A549 (cell line): ENCODE measurements around the gene FCHSD1. TPM values are rescaled to one million over a fixed set of nuclear protein-coding genes. Genes with fewer than 3 reads are reported as not detected.

Experiments
- ATAC-seq, 2 experiments: fragments of 200-7000 bp in 1 of 2; fragments of >200 bp in 1 of 2; cut with Nextera tagmentation in 1 of 2; cut with Tn5 transposase in 1 of 2; 3 replicates each; pipeline versions ENCODE4 v1.8.0 to v1.9.1; 2018 to 2020; ENCODE audit warnings: mild to moderate bottlenecking in 1 of 2, moderate library complexity in 1 of 2
- CTCF ChIA-PET: fragments of 300-600 bp; sonication (Branson Sonifier 250); formaldehyde crosslinking; extraction: SDS; loops from one replicate; lab custom pipeline; 2021; ENCODE audit warnings: antibody characterized with exemption, inconsistent platforms; lab: Yijun Ruan, JAX
- POLR2A ChIA-PET: fragments of 350-600 bp; formaldehyde crosslinking; extraction: SDS; loops from one replicate; lab custom pipeline; 2021; ENCODE audit warnings: antibody characterized with exemption, inconsistent platforms; lab: Yijun Ruan, JAX
- DNase-seq, 2 experiments: peaks; one replicate each; pipeline versions ENCODE4 v3.0.0 to v3.0.0-alpha.2; 2011 to 2016; ENCODE audit warnings: low read depth in 1 of 2, low spot score in 1 of 2
- FAIRE-seq: peaks from 2 replicates; lab custom pipeline; 2011; peaks lifted over from hg19 to GRCh38; lab: Jason Lieb, UNC
- H3K27ac ChIP-seq, 2 experiments: fragments of >200 bp; sonication (Bioruptor Twin); formaldehyde crosslinking; 3 replicates each; pipeline ENCODE4 v1.5.1; 2016 to 2017
- H3K4me1 ChIP-seq: fragments of >200 bp; sonication (Bioruptor Twin); formaldehyde crosslinking; 3 replicates; pipeline ENCODE4 v1.6.1; 2016
- H3K4me2 ChIP-seq: fragments of >200 bp; sonication (Bioruptor Twin); formaldehyde crosslinking; 3 replicates; pipeline ENCODE4 v1.6.1; 2016
- H3K4me3 ChIP-seq: fragments of >200 bp; sonication (Bioruptor Twin); formaldehyde crosslinking; 3 replicates; pipeline ENCODE4 v1.5.1; 2016
- H3K9me3 ChIP-seq: fragments of >200 bp; sonication (Bioruptor Twin); formaldehyde crosslinking; 3 replicates; pipeline ENCODE4 v1.6.1; 2016
- CHD4 ChIP-seq: fragments of 200-600 bp; sonication (generic); IDR thresholded peaks from 2 replicates; pipeline ENCODE4 v1.6.1; 2016; ENCODE audit warnings: antibody characterized with exemption, mild to moderate bottlenecking, borderline replicate concordance
- EHF ChIP-seq: fragments of 250-450 bp; sonication (Bioruptor Pico); IDR thresholded peaks from 2 replicates; pipeline ENCODE4 v1.5.0; 2020; ENCODE audit warnings: mild to moderate bottlenecking
- FOSL2 ChIP-seq, 2 experiments: fragments of 450-650 bp in 1 of 2; fragments of >200 bp in 1 of 2; sonication (Bioruptor Twin) in 1 of 2; formaldehyde crosslinking; IDR thresholded peaks; 2 replicates each; pipeline versions ENCODE4 v1.5.0 to v1.6.1; 2016 to 2020; ENCODE audit warnings: mild to moderate bottlenecking in 1 of 2, moderate library complexity in 1 of 2
- HDAC2 ChIP-seq: fragments of 200-600 bp; sonication (generic); IDR thresholded peaks from 2 replicates; pipeline ENCODE4 v1.6.1; 2016
- HOXB5 ChIP-seq: fragments of 250-450 bp; sonication (Bioruptor Pico); IDR thresholded peaks from 2 replicates; pipeline ENCODE4 v1.5.0; 2020; ENCODE audit warnings: mild to moderate bottlenecking, moderate library complexity
- JUN ChIP-seq, 2 experiments: fragments of >200 bp; sonication (Bioruptor Twin); formaldehyde crosslinking; IDR thresholded peaks; 2 replicates in 1 of 2; 3 replicates in 1 of 2; pipeline ENCODE4 v1.6.1; 2016 to 2017
- MAFK ChIP-seq: fragments of 450-650 bp; IDR thresholded peaks from 2 replicates; pipeline ENCODE4 v1.6.1; 2014; ENCODE audit not compliant: partially characterized antibody
- MYC ChIP-seq: IDR thresholded peaks from 2 replicates; pipeline ENCODE4 v1.6.1; 2012; ENCODE audit warnings: mild to moderate bottlenecking, inconsistent platforms, low read length, improper control_type of control experiment, borderline replicate concordance
- NPAS2 ChIP-seq: fragments of 250-450 bp; sonication (Bioruptor Pico); IDR thresholded peaks from 2 replicates; pipeline ENCODE4 v1.8.0; 2022; ENCODE audit warnings: mild to moderate bottlenecking, moderate library complexity, borderline replicate concordance
- PHF8 ChIP-seq: fragments of 200-600 bp; sonication (generic); IDR thresholded peaks from 2 replicates; pipeline ENCODE4 v1.6.1; 2016; ENCODE audit warnings: low read depth, mild to moderate bottlenecking, antibody characterized with exemption, moderate library complexity, borderline replicate concordance
- POLR2A ChIP-seq: IDR thresholded peaks from 2 replicates; pipeline ENCODE4 v1.6.1; 2012; ENCODE audit warnings: mild to moderate bottlenecking, low read length
- RAD21 ChIP-seq, 2 experiments: fragments of >200 bp in 1 of 2; sonication (Bioruptor Twin) in 1 of 2; formaldehyde crosslinking in 1 of 2; IDR thresholded peaks in 1 of 2; conservative IDR thresholded peaks in 1 of 2; 2 replicates in 1 of 2; 3 replicates in 1 of 2; pipeline ENCODE4 v1.6.1; 2012 to 2018; ENCODE audit warnings: inconsistent platforms in 1 of 2
- SMC3 ChIP-seq: fragments of >200 bp; sonication (Bioruptor Twin); formaldehyde crosslinking; IDR thresholded peaks from 3 replicates; pipeline ENCODE4 v1.6.1; 2018; ENCODE audit warnings: inconsistent platforms
- TP53 ChIP-seq: fragments of 250-450 bp; sonication (Bioruptor Pico); IDR thresholded peaks from 2 replicates; pipeline ENCODE4 v1.5.0; 2021; ENCODE audit warnings: mild to moderate bottlenecking, moderate library complexity
- ZFP36 ChIP-seq: fragments of 450-650 bp; IDR thresholded peaks from 2 replicates; pipeline ENCODE4 v1.6.1; 2014; ENCODE audit warnings: borderline replicate concordance; ENCODE audit not compliant: partially characterized antibody
- WGBS: methylation state at CpG from one replicate; pipeline ENCODE4 v1.1.6; 2017; ENCODE audit errors: missing lambda C conversion rate; 5-methylcytosine and 5-hydroxymethylcytosine counted together
- polyA plus RNA-seq, 4 experiments: library from polyadenylated mRNA; depleted of rRNA in 3 of 4; stranded (reverse); fragments of >200 nt; fragmentation: RNase III in 1 of 4; extraction: RNeasy Plus Mini Kit Qiagen cat#74134 plus additional on column Dnase treatment in 1 of 4; gene quantifications; 2 replicates in 3 of 4; 3 replicates in 1 of 4; pipeline ENCODE4 v1.2.3, GENCODE V29; 2011 to 2017
- TF ChIP-seq, protein P1 (sequence below): IDR thresholded peaks from 2 replicates; pipeline ENCODE4 v1.6.1; 2012
- TF ChIP-seq, protein P2 (sequence below): fragments of >200 bp; sonication (Bioruptor Twin); formaldehyde crosslinking; IDR thresholded peaks from 3 replicates; pipeline ENCODE4 v1.5.1; 2016
- TF ChIP-seq, protein P3 (sequence below): fragments of >200 bp; sonication (Bioruptor Twin); formaldehyde crosslinking; IDR thresholded peaks from 3 replicates; pipeline ENCODE4 v1.6.1; 2016
- TF ChIP-seq, protein P4 (sequence below): fragments of 250-450 bp; sonication (Bioruptor Pico); IDR thresholded peaks from 2 replicates; pipeline ENCODE4 v1.5.0; 2021; ENCODE audit warnings: mild to moderate bottlenecking, moderate library complexity, borderline replicate concordance

Gene FCHSD1
- polyA plus RNA-seq, 2 of the 4 experiments (the other 2 are of a cell fraction), result 12.2 to 14.5 TPM

DNA sequence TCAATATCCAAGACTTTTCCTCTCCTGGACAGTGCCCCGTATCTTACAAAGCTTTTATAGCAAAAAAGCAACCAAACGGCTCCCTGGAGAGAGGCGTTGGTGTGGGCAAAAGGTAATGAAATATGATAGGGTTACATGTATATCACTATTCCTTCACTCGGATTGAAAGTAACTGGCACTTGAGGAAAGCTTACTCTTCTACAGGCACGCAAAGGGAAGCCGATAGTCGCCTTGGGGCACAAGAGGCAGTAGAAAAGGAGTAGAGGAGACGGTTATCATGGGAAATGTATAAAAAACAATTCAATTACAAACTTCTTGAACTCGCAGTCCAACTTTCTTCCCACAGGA, 33.6 kb downstream of the FCHSD1 start:
- DNase-seq, result no peak
- Histone ChIP-seq H3K4me2 (peak overlapping the region; percentile 74), H3K27ac (peak overlapping the region; percentile 95 to 98; a peak in 5 of 6 replicates), H3K4me1 (peaks cover 23% of the 10 kb centered on the region), H3K4me3 (peak overlapping the region; percentile 99), H3K9me3 (no peaks in the 10 kb centered on the region)
- no peak for TF ChIP-seq MAFK
- no peak for TF ChIP-seq HOXB5
- TF ChIP-seq EHF, result no peak
- no peak for TF ChIP-seq HDAC2
- no peak for TF ChIP-seq NPAS2 (CRISPR knock-in tag)
- no peak for TF ChIP-seq SMC3
- TF ChIP-seq MYC, result no peak
- TF ChIP-seq, protein P1, sequence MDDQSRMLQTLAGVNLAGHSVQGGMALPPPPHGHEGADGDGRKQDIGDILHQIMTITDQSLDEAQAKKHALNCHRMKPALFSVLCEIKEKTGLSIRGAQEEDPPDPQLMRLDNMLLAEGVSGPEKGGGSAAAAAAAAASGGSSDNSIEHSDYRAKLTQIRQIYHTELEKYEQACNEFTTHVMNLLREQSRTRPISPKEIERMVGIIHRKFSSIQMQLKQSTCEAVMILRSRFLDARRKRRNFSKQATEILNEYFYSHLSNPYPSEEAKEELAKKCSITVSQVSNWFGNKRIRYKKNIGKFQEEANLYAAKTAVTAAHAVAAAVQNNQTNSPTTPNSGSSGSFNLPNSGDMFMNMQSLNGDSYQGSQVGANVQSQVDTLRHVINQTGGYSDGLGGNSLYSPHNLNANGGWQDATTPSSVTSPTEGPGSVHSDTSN, result no peak
- TF ChIP-seq, protein P2, sequence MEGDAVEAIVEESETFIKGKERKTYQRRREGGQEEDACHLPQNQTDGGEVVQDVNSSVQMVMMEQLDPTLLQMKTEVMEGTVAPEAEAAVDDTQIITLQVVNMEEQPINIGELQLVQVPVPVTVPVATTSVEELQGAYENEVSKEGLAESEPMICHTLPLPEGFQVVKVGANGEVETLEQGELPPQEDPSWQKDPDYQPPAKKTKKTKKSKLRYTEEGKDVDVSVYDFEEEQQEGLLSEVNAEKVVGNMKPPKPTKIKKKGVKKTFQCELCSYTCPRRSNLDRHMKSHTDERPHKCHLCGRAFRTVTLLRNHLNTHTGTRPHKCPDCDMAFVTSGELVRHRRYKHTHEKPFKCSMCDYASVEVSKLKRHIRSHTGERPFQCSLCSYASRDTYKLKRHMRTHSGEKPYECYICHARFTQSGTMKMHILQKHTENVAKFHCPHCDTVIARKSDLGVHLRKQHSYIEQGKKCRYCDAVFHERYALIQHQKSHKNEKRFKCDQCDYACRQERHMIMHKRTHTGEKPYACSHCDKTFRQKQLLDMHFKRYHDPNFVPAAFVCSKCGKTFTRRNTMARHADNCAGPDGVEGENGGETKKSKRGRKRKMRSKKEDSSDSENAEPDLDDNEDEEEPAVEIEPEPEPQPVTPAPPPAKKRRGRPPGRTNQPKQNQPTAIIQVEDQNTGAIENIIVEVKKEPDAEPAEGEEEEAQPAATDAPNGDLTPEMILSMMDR, result no peak
- TF ChIP-seq, protein P3, sequence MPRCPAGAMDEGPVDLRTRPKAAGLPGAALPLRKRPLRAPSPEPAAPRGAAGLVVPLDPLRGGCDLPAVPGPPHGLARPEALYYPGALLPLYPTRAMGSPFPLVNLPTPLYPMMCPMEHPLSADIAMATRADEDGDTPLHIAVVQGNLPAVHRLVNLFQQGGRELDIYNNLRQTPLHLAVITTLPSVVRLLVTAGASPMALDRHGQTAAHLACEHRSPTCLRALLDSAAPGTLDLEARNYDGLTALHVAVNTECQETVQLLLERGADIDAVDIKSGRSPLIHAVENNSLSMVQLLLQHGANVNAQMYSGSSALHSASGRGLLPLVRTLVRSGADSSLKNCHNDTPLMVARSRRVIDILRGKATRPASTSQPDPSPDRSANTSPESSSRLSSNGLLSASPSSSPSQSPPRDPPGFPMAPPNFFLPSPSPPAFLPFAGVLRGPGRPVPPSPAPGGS, result no peak
- TF ChIP-seq PHF8, result no peak
- no peak for TF ChIP-seq RAD21 (conservative IDR thresholded peaks at IDR 0.05 in 1 of 2, IDR thresholded peaks at IDR 0.05 in 1 of 2)
- ChIA-PET POLR2A (interaction anchor here (1.1 to 3.0 kb wide), 3 partner anchors 19 to 297 kb away, joined by 3 to 33 read pairs (median 4); partner anchors contain the start of genes HDAC3, RELL2 and TAF7), CTCF (interaction anchor here (0.9 to 20.4 kb wide), 7 partner anchors 8 to 490 kb away, joined by 3 to 303 read pairs (median 18); no protein-coding TSS in a partner anchor)
- no peak for FAIRE-seq
- WGBS, result 27% methylated on average over 9 of the region's 9 CpGs
- ATAC-seq, result no peak

DNA sequence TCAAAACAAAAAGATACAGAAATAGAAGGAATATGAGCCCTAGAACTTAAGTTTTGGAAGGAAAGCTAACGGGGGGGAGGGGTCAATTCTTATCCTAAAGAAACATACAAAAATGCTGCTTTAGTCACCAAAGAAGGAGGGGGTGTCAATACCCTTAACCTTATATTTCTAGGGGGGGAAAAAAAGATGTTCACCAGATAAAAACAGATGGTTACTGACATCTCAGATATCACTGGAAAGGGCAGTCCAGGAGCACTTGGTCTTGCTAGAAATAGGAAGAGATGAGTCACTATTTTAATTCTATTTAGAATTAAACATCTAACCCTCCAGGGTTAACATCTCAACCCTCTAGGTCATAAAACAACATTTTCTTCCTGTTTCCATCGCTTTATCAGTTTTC, 34.1 kb downstream of the FCHSD1 start:
- ChIA-PET CTCF (interaction anchor here (0.5 to 20.4 kb wide), 9 partner anchors 8 to 490 kb away, joined by 3 to 303 read pairs (median 5); no protein-coding TSS in a partner anchor), POLR2A (interaction anchor here (1.1 kb wide), 1 partner anchor 20 kb away, joined by 4 read pairs; the partner anchor contains the start of genes HDAC3 and RELL2)

DNA sequence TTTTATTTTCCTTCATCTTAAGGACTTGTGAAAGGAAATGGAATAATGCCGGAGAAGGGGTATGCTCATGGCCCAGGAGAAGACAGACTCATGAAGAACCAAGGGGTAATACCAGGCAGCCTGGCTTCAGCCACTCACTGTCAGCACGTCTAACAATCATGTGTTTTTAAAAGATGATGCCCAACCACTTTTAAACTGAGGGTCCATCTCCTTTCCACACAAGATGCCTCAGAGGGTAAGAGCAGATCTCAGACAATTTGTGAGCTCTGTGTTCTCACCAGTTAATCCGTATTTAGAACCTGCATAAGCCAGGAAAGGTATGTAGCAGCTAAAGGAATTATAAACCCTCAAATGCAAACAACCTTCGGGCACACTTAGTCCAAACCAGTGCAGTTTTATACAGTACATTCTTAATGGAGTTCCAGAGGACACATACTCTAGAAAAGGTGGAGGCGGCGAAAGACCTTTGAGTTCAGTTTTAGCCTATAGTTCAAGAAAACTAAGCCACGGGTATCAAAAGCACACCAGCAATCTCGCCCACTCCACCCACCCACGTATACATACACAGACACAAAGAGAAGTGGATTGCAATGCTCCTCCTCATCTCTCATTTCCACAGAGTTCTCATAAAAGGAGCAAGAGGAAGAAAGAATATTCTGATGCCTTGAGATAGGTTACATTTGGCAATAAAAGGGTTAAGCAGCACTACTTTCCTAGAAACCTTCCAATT, 35.1 kb downstream of the FCHSD1 start:
- ATAC-seq (no peak), FAIRE-seq (no peak)
- Histone ChIP-seq H3K4me2 (peak overlapping the region; percentile 74; the same call in 2 of the 3 replicates), H3K4me1 (peaks cover 23% of the 10 kb centered on the region), H3K9me3 (no peaks in the 10 kb centered on the region)
- CTCF ChIA-PET, result interaction anchor here (1.1 to 20.4 kb wide), 3 partner anchors 8 to 25 kb away, joined by 5 to 303 read pairs (median 56); no protein-coding TSS in a partner anchor
- TF ChIP-seq HOXB5 (no peak), POLR2A (no peak), CHD4 (no peak), EHF (no peak), ZFP36 (no peak), TP53 (CRISPR knock-in tag) (no peak)
- TF ChIP-seq, protein P4, sequence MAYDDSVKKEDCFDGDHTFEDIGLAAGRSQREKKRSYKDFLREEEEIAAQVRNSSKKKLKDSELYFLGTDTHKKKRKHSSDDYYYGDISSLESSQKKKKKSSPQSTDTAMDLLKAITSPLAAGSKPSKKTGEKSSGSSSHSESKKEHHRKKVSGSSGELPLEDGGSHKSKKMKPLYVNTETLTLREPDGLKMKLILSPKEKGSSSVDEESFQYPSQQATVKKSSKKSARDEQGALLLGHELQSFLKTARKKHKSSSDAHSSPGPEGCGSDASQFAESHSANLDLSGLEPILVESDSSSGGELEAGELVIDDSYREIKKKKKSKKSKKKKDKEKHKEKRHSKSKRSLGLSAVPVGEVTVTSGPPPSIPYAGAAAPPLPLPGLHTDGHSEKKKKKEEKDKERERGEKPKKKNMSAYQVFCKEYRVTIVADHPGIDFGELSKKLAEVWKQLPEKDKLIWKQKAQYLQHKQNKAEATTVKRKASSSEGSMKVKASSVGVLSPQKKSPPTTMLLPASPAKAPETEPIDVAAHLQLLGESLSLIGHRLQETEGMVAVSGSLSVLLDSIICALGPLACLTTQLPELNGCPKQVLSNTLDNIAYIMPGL (CRISPR knock-in tag), result no peak
- TF ChIP-seq, protein P2, result no peak
- TF ChIP-seq, all 56 proteins: peak for 0
- Histone ChIP-seq H3K27ac (no peak overlapping the region), H3K4me3 (no peak overlapping the region)
- POLR2A ChIA-PET, result interaction anchor here (1.1 kb wide), 1 partner anchor 21 kb away, joined by 4 read pairs; the partner anchor contains the start of genes HDAC3 and RELL2
- WGBS, result 85% methylated on average over 9 of the region's 9 CpGs
- DNase-seq, result no peak

More for the DNA sequence above, 34.1 kb downstream of the FCHSD1 start:
- peak overlapping the region; percentile 74 for H3K4me2 ChIP-seq
- H3K4me1 ChIP-seq, result peaks cover 23% of the 10 kb centered on the region
- TF ChIP-seq FOSL2 (IDR thresholded peaks at IDR 0.05), result no peak
- TF ChIP-seq FOSL2 (CRISPR knock-in tag; IDR thresholded peaks at IDR 0.05), result peak; percentile 52; the same call in 1 of the 2 replicates
- TF ChIP-seq JUN (IDR thresholded peaks at IDR 0.05), result no peak
- no peak for TF ChIP-seq TP53 (CRISPR knock-in tag)
- TF ChIP-seq, all 56 proteins: peak for 1
- FAIRE-seq, result no peak
- peak overlapping the region; percentile 99 for H3K4me3 ChIP-seq
- no peak for DNase-seq
- WGBS, result 87% methylated on average over 2 of the region's 2 CpGs
- H3K9me3 ChIP-seq, result no peaks in the 10 kb centered on the region
- ATAC-seq, result no peak
- H3K27ac ChIP-seq, result no peak overlapping the region
